Measurements from ENCODE around the gene IL27RA.

DNA sequence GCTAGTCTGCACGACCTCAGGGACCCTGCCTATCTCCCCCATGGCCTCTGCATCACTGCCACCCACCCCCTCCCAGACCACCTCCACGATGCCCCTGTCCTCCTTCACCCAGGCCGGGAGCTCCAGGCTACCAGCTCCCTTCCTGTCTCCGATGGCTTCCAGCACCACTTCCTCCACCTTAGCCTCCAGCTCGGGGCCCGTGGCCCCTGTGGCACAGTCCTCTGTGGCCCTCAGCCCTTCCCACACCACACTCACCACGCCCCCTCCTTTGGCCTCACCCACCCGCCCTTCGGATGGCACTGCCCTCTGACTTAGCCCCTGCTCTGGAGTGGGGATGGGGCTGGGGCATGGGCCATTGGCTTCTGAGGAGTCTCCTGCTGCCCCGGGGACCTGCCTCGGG, 23.2 kb downstream of the IL27RA start:
- TF ChIP-seq, protein P1, sequence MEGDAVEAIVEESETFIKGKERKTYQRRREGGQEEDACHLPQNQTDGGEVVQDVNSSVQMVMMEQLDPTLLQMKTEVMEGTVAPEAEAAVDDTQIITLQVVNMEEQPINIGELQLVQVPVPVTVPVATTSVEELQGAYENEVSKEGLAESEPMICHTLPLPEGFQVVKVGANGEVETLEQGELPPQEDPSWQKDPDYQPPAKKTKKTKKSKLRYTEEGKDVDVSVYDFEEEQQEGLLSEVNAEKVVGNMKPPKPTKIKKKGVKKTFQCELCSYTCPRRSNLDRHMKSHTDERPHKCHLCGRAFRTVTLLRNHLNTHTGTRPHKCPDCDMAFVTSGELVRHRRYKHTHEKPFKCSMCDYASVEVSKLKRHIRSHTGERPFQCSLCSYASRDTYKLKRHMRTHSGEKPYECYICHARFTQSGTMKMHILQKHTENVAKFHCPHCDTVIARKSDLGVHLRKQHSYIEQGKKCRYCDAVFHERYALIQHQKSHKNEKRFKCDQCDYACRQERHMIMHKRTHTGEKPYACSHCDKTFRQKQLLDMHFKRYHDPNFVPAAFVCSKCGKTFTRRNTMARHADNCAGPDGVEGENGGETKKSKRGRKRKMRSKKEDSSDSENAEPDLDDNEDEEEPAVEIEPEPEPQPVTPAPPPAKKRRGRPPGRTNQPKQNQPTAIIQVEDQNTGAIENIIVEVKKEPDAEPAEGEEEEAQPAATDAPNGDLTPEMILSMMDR (conservative IDR thresholded peaks at IDR 0.05; ENCODE audit: low read length): no peak
- TF ChIP-seq EZH2phosphoT487 (IDR thresholded peaks at IDR 0.05; ENCODE audit: borderline replicate concordance): no peak
